GM19438 (cell line): Measurements from ENCODE around the gene CD38.
"Not testable (repeated sequence)": the region's sequence is repeated elsewhere in the genome, so short reads cannot be mapped to it uniquely, and the experiment has no call there.

ENCODE experiments used
- ATAC-seq: cut with Tn5 transposase; IDR thresholded peaks from one replicate; pipeline ENCODE4 v1.9.1; 2021; ENCODE audit warnings: low read depth; ENCODE audit not compliant: unreplicated experiment

CD38 gene

DNA sequence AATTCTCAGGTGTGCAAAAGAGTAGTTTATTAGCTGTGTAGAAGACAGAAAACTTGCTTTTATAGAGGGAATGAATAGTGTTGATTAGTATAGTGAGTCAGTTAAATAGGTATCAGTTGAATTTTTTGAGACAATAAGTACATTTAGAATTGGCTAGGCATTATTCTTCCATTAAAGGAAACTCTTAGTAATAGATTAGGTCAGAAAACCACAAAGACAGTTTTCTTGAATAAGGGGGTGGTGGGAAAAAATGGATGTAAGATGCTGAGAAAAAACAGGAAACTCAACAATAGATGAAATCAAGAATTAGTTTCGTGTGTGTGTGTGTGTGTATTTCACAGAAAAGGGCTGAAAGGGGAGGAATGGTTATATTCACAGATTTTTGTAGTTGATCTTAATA is 16.8 kb downstream of the CD38 start:
- ATAC-seq = no peak

- ATAC-seq = no peak
Measured at GRCh38 chr4:15797320-15797719, 19.2 kb downstream of the CD38 start.

GRCh38 chr4:15799141-15799540 is 21.0 kb downstream of the CD38 start:
- no peak for ATAC-seq

DNA sequence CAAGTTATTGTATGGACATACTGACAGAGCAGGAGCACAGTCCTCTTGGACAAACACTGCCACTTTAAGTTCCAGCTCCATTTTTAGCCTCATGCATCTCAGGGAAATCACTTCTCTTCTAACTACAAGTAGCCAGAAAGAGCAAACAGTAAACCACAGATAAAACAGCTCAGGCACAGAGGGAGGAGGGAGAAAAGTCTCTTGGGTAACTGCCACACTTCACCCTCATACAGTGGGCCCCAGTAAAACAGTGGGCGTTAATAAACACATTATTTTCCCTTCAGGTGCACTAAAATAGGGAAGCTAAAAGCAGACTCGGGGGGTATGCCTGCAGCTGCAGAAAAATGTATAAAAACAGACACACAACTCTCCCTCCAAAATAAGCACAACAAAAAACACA is 21.6 kb downstream of the CD38 start:
- ATAC-seq = no peak

DNA sequence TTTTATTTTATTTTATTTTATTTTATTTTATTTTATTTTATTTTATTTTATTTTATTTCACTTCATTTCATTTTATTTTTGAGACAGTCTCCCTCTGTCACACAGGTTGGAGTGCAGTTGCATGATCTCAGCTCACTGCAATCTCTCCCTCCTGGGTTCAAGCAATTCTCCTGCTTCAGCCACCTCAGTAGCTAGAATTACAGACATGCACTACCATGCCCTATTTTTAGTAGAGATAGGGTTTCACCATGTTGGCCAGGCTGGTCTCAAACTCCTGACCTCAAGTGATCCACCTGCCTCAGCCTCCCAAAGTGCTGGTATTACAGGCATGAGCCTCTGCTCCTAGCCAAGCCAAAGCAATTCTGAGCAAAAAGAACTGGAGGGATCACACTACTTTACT is 24.4 kb downstream of the CD38 start:
- ATAC-seq = not testable (repeated sequence)

DNA sequence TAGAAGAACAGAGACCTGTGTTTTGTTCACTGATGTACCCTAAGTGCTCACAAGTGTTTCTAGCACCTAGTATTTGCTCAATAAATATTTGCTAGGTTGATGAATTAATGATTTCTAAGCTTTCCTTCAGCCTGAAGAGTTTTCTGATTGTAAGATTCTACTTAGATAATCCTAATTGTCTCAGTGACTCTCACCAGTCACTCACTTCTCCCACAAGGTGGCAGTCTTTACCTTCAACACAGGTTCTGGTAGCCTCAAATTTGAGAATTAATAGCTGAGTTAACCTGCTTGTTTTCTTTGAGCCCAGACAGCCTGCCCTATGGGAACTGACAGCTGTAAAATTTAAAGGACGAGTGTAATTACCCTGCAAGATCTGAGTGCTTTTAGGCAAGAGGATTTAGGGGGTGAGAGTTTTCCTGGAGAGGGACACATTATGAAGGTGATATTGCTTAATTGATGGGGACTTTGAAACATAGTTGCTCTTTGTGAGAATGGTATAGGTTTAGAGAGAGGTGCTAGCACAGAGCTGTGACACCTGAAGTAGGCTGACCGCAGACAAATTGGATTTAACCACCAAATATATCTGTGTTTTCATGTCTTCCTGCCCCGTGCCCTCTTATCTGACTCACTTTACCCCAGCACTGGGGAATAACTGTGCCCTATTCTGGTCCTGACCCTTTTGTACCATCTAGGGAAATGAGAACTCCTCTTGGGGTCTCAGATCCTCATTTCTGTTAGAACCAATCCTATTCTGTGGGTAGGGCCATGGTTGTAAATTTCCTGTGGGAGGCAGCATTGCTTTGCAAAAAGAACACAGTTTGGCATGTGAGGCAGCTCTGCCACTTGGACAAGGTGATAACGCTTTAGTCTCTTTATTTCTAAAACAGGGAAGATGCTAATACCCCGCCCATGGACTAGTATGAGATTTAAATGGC is 27.7 kb downstream of the CD38 start:
- peak; percentile 28 for ATAC-seq

DNA sequence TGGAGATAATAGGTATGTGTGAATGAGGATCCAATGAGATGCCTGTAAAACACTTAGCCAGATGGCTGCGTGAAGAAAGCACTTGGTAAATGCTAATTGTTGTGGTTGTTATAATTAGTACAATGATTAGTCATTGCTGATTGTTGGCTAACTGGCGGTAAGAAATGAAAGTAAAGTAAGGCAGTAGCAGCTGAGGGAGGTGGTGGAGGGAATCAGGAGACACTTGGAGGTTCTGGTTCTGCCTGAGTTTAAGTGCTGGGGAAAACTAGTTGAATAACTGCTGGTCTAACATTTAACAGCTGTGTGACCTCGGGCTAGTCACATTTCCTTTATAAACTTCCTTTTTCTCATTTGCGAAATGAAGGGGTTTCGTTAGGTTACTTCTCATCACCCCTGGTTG is 30.9 kb downstream of the CD38 start:
- ATAC-seq = peak; percentile 82

DNA sequence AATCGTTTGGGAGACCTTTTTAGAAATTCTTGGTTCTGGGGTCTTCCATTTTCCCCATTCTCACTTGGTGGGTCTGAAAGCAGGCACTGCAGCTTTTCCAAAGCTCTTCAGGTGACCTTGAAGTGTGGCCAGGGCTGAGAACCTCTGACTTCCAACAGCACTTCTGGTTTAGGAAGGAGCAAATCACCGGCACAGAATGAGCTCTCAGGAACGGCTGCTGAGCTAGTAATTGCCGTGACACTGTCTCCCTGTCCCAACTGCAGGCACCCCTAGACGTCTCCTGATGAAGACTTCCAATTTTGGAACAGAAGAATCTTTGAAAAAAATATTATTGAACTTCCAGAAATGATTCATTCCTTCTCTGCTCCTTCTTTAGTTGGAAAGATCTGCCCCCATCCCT is 31.3 kb downstream of the CD38 start:
- peak; percentile 24 for ATAC-seq

GRCh38 chr4:15811703-15812337 is 33.7 kb downstream of the CD38 start:
- ATAC-seq = no peak

GRCh38 chr4:15832523-15833451 is 54.7 kb downstream of the CD38 start:
- ATAC-seq = no peak

DNA sequence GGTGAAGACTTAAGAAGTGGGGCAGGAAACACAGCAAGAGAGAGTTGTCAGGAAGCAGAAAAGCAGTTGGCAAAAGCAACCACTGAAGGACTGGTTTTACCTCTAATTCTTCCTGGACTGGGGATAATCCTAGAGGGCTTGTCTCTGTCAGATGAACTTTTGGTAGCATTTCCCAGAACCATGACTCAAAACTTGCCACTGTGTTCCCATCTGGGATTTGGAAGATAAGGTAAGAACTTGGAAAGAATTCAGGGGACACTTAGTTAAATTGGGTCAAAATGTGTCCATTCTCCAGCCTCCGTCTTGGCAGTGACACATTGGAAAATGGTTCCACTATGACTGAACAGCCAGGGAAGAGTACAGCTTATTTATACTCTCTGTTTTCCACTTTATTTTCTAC is 55.7 kb downstream of the CD38 start:
- no peak for ATAC-seq

- no peak for ATAC-seq
Measured at GRCh38 chr4:15836362-15836761, 58.2 kb downstream of the CD38 start.

DNA sequence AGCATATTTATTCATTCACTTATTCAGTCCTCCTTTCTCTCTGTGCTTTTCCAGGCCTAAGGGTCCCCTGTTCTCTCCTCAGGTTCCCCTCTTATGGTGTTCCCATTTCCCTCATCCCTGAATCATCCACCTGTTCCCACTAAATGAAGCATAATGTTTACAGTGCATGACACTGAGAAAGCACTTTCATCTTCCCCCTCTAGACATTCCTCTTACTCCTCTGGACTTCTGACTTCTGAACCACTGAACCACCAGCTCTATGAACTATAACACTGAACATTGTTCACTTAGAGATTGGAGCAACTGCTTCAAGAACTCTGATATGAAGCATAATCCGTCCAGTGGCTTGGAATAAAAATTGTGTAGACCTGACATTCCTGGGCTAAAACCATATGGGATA is 59.5 kb downstream of the CD38 start:
- no peak for ATAC-seq

DNA sequence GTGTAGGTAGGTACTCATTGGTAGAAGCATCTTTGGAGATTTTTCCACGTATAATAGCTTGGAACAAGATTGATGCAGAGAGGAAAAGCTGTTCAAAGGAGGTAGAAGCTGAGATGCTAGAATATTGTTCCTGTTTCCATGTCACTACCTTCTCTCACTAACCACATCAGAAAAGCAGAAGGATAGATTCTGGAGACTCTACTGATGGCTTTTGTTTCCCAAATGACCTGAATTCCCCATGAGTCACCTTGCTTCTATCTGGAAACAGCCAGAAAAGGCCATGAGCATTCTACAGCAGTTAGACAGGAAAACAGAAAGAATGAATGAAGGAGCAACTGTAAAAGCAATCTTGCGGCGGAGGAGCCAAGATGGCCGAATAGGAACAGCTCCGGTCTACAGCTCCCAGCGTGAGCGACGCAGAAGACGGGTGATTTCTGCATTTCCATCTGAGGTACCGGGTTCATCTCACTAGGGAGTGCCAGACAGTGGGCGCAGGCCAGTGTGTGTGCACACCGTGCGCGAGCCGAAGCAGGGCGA is 63.1 kb downstream of the CD38 start:
- ATAC-seq = not testable (repeated sequence)

- ATAC-seq = no peak
Measured at GRCh38 chr4:15847746-15848145, 69.6 kb downstream of the CD38 start.

DNA sequence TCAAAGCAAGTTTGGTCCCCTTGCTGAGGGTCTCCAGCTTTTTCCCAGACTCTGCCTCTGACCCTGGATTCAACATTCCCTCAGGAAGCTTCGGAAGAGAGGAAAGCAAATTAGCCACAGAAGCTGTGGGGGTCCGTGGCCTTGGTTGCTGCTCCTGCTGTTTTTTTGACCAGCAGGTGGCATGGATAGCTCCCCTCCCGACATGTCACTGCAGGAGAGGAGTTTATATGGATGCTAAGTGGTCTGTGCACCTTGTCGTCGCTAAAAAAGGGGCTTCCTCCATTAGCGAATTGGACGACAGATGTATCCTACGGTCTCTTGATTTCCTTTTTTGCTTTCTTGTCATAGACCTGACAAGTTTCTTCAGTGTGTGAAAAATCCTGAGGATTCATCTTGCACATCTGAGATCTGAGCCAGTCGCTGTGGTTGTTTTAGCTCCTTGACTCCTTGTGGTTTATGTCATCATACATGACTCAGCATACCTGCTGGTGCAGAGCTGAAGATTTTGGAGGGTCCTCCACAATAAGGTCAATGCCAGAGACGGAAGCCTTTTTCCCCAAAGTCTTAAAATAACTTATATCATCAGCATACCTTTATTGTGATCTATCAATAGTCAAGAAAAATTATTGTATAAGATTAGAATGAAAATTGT is 70.2 kb downstream of the CD38 start:
- ATAC-seq = no peak

GRCh38 chr4:15851969-15852368 is 73.8 kb downstream of the CD38 start:
- no peak for ATAC-seq

GRCh38 chr4:15852524-15852923 is 74.4 kb downstream of the CD38 start:
- no peak for ATAC-seq

DNA sequence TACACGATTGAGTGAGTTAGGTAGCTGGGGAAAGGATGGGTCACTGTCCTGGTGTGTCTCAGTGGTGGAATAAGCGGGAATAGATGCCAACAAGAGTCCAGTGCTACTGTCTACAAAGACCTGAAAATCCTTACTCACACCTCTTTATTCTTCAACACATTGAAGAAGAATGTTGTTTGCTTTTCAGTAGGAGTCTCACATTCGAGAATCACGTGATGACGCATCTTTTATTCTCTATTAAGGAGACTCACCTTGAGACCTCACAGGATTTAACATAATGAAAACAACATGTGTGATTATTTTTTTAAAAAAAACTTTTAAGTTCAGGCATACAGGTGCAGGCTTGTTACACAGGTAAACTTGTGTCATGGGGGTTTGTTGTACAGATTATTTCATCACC is 75.2 kb downstream of the CD38 start:
- ATAC-seq = no peak

- no peak for ATAC-seq
Measured at GRCh38 chr4:15855804-15856475, 77.8 kb downstream of the CD38 start.
